Dermis microvascular lymphatic vessel endothelial cell (primary cell): ENCODE results near the gene CMSS1. TPM values are rescaled to one million over a fixed set of nuclear protein-coding genes. Genes with fewer than 3 reads are reported as not detected.

Experiments
- DNase-seq, 2 donors: peaks; one replicate each; pipeline versions ENCODE4 v3.0.0 to v3.0.0-alpha.2; 2010; ENCODE audit warnings: low read depth in 2 of 2
- total RNA-seq: library from RNA; depleted of rRNA; stranded (reverse); fragments of >200 nt; gene quantifications from 2 replicates; pipeline ENCODE4 v1.2.1, GENCODE V29; 2014

Gene CMSS1
- total RNA-seq, 1 donor from 2014 or later: 7.7 TPM

- DNase-seq: no peak
Measured at GRCh38 chr3:99958222-99958912, 140.7 kb downstream of the CMSS1 start.

GRCh38 chr3:99960123-99960878, 142.6 kb downstream of the CMSS1 start:
- DNase-seq: no peak

GRCh38 chr3:99960941-99961340, 143.3 kb downstream of the CMSS1 start:
- no peak for DNase-seq

- DNase-seq: peak in 1 of 2 donors; percentile 10
Measured at GRCh38 chr3:99961756-99962515, 144.3 kb downstream of the CMSS1 start.

- no peak for DNase-seq
Measured at GRCh38 chr3:99962703-99963102, 145.0 kb downstream of the CMSS1 start.

GRCh38 chr3:99965077-99965476, 147.4 kb downstream of the CMSS1 start:
- DNase-seq: peak; percentile 26 to 75

- DNase-seq: no peak
Measured at GRCh38 chr3:99965681-99966408, 148.2 kb downstream of the CMSS1 start.

- no peak for DNase-seq
Measured at GRCh38 chr3:99966662-99967416, 149.2 kb downstream of the CMSS1 start.

GRCh38 chr3:99967796-99968195, 150.1 kb downstream of the CMSS1 start:
- DNase-seq: no peak

- DNase-seq: no peak
Measured at GRCh38 chr3:99969136-99969535, 151.5 kb downstream of the CMSS1 start.

- no peak for DNase-seq
Measured at GRCh38 chr3:99970198-99970597, 152.5 kb downstream of the CMSS1 start.

GRCh38 chr3:99971761-99972160, 154.1 kb downstream of the CMSS1 start:
- DNase-seq: no peak

GRCh38 chr3:99972380-99973104, 154.9 kb downstream of the CMSS1 start:
- no peak for DNase-seq

GRCh38 chr3:99974989-99975388, 157.3 kb downstream of the CMSS1 start:
- no peak for DNase-seq

- DNase-seq: no peak
Measured at GRCh38 chr3:99976584-99976983, 158.9 kb downstream of the CMSS1 start.

GRCh38 chr3:99978221-99978620, 160.6 kb downstream of the CMSS1 start:
- no peak for DNase-seq

GRCh38 chr3:99980606-99981005, 162.9 kb downstream of the CMSS1 start:
- no peak for DNase-seq

- no peak for DNase-seq
Measured at GRCh38 chr3:99981138-99981537, 163.5 kb downstream of the CMSS1 start.

GRCh38 chr3:99982650-99983049, 165.0 kb downstream of the CMSS1 start:
- no peak for DNase-seq

- no peak for DNase-seq
Measured at GRCh38 chr3:99984139-99984538, 166.5 kb downstream of the CMSS1 start.
